Peyer's patch (tissue), 4 donors: ENCODE measurements around the gene CFAP77.

ENCODE experiments used
- CTCF ChIP-seq, 6 experiments: fragments of 450-650 bp in 4 of 6; fragments of 200-600 bp in 2 of 6; sonication (generic) in 1 of 6; IDR thresholded peaks; one replicate each; pipeline ENCODE4 v1.5.1; 2017 to 2019; ENCODE audit warnings: antibody characterized with exemption in 6 of 6, mild to moderate bottlenecking in 3 of 6, moderate library complexity in 1 of 6
- POLR2A ChIP-seq, 2 donors: fragments of 450-650 bp; IDR thresholded peaks; one replicate each; pipeline ENCODE4 v1.5.1; 2017; ENCODE audit warnings: antibody characterized with exemption in 2 of 2, mild to moderate bottlenecking in 2 of 2, moderate library complexity in 2 of 2

GRCh38 chr9:132572921-132573320, 162.9 kb downstream of the CFAP77 start:
- no peak for TF ChIP-seq CTCF (IDR thresholded peaks at IDR 0.05)
- TF ChIP-seq POLR2A (IDR thresholded peaks at IDR 0.05) = no peak
